ENCODE measurements around the gene ABI1. TPM values are rescaled to one million over a fixed set of nuclear protein-coding genes. Genes with fewer than 3 reads are reported as not detected.

Gene ABI1
- total RNA-seq, 1 experiment from 2014 or later, result 33.9 TPM

GRCh38 chr10:26831936-26832335, 28.8 kb downstream of the ABI1 start (continued):
- TF ChIP-seq, protein P1, sequence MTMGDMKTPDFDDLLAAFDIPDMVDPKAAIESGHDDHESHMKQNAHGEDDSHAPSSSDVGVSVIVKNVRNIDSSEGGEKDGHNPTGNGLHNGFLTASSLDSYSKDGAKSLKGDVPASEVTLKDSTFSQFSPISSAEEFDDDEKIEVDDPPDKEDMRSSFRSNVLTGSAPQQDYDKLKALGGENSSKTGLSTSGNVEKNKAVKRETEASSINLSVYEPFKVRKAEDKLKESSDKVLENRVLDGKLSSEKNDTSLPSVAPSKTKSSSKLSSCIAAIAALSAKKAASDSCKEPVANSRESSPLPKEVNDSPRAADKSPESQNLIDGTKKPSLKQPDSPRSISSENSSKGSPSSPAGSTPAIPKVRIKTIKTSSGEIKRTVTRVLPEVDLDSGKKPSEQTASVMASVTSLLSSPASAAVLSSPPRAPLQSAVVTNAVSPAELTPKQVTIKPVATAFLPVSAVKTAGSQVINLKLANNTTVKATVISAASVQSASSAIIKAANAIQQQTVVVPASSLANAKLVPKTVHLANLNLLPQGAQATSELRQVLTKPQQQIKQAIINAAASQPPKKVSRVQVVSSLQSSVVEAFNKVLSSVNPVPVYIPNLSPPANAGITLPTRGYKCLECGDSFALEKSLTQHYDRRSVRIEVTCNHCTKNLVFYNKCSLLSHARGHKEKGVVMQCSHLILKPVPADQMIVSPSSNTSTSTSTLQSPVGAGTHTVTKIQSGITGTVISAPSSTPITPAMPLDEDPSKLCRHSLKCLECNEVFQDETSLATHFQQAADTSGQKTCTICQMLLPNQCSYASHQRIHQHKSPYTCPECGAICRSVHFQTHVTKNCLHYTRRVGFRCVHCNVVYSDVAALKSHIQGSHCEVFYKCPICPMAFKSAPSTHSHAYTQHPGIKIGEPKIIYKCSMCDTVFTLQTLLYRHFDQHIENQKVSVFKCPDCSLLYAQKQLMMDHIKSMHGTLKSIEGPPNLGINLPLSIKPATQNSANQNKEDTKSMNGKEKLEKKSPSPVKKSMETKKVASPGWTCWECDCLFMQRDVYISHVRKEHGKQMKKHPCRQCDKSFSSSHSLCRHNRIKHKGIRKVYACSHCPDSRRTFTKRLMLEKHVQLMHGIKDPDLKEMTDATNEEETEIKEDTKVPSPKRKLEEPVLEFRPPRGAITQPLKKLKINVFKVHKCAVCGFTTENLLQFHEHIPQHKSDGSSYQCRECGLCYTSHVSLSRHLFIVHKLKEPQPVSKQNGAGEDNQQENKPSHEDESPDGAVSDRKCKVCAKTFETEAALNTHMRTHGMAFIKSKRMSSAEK (CRISPR knock-in tag; IDR thresholded peaks at IDR 0.05; ENCODE audit: borderline replicate concordance), result no peak
- no peak for TF ChIP-seq ZNF671 (CRISPR knock-in tag; IDR thresholded peaks at IDR 0.05)
- no peak for TF ChIP-seq MYBL2 (CRISPR knock-in tag; IDR thresholded peaks at IDR 0.05)
- no peak for TF ChIP-seq ATF1 (CRISPR knock-in tag; IDR thresholded peaks at IDR 0.05)

DNA sequence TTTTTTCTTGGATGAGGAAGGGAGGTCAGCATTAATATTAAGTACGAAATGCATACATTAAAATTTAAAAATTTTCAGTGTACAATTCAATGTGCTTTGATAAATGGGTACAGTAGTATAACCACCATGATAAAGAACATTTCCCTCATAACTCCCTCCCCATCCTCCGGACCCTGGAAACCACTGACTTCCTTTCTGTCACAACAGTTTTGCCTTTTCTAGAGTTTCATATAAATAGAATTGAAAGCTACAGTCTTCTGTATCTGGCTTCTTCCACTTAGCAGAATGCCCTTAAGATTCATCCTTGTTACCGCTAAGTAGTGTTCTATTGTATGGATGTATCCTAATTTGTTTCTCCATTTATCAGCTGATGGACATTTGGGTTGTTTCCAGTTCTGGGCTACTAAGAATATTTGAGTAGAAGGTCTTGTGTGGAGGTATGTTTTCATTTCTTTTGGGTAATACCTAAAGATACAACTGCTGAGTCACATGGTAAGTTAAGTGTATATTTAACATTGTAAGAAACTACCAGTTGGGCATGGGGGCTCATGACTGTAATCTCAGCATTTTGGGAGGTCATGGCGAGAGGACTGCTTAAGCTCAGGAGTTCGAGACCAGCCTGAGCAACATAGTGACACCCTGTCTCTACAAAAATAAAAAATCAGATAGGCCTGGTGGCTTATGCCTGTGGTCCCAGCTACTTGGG, 30.8 kb downstream of the ABI1 start:
- Mint-ChIP-seq H3K27me3 (ENCODE audit: low read depth) (no peaks in the 10 kb centered on the region), H3K9me3 (no peaks in the 10 kb centered on the region), H3K36me3 (0 out of 2 replicates have a peak, but pooled peaks cover under 1% of the 10 kb centered on the region), H3K27ac (no peak overlapping the region), H3K4me1 (peaks cover 4% of the 10 kb centered on the region), H3K4me3 (no peak overlapping the region)
- ChIA-PET CTCF (interaction anchor here (1.2 to 1.7 kb wide), 2 partner anchors 182 to 295 kb away, joined by 3 read pairs; no protein-coding TSS in a partner anchor), POLR2A (no interaction called here)
- no peak for TF ChIP-seq ZNF416 (CRISPR knock-in tag; IDR thresholded peaks at IDR 0.05)
- no peak for TF ChIP-seq TP53 (CRISPR knock-in tag; IDR thresholded peaks at IDR 0.05)
- no peak for TF ChIP-seq MLX (CRISPR knock-in tag; IDR thresholded peaks at IDR 0.05)
- TF ChIP-seq, protein P2, sequence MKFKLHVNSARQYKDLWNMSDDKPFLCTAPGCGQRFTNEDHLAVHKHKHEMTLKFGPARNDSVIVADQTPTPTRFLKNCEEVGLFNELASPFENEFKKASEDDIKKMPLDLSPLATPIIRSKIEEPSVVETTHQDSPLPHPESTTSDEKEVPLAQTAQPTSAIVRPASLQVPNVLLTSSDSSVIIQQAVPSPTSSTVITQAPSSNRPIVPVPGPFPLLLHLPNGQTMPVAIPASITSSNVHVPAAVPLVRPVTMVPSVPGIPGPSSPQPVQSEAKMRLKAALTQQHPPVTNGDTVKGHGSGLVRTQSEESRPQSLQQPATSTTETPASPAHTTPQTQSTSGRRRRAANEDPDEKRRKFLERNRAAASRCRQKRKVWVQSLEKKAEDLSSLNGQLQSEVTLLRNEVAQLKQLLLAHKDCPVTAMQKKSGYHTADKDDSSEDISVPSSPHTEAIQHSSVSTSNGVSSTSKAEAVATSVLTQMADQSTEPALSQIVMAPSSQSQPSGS (CRISPR knock-in tag; IDR thresholded peaks at IDR 0.05; ENCODE audit: borderline replicate concordance, low read depth), result no peak
- TF ChIP-seq, protein P3, sequence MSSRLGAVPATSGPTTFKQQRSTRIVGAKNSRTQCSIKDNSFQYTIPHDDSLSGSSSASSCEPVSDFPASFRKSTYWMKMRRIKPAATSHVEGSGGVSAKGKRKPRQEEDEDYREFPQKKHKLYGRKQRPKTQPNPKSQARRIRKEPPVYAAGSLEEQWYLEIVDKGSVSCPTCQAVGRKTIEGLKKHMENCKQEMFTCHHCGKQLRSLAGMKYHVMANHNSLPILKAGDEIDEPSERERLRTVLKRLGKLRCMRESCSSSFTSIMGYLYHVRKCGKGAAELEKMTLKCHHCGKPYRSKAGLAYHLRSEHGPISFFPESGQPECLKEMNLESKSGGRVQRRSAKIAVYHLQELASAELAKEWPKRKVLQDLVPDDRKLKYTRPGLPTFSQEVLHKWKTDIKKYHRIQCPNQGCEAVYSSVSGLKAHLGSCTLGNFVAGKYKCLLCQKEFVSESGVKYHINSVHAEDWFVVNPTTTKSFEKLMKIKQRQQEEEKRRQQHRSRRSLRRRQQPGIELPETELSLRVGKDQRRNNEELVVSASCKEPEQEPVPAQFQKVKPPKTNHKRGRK (CRISPR knock-in tag; IDR thresholded peaks at IDR 0.05; ENCODE audit: borderline replicate concordance), result no peak
- no peak for TF ChIP-seq GABPB1 (CRISPR knock-in tag; IDR thresholded peaks at IDR 0.05)
- no peak for TF ChIP-seq NFATC4 (CRISPR knock-in tag; IDR thresholded peaks at IDR 0.05)
- TF ChIP-seq, protein P4, sequence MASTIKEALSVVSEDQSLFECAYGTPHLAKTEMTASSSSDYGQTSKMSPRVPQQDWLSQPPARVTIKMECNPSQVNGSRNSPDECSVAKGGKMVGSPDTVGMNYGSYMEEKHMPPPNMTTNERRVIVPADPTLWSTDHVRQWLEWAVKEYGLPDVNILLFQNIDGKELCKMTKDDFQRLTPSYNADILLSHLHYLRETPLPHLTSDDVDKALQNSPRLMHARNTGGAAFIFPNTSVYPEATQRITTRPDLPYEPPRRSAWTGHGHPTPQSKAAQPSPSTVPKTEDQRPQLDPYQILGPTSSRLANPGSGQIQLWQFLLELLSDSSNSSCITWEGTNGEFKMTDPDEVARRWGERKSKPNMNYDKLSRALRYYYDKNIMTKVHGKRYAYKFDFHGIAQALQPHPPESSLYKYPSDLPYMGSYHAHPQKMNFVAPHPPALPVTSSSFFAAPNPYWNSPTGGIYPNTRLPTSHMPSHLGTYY (CRISPR knock-in tag; IDR thresholded peaks at IDR 0.05), result no peak
- TF ChIP-seq HMGXB4 (CRISPR knock-in tag; IDR thresholded peaks at IDR 0.05), result no peak
- no peak for TF ChIP-seq ATF1 (CRISPR knock-in tag; IDR thresholded peaks at IDR 0.05)
- no peak for DNase-seq (ENCODE audit: low spot score)
- ATAC-seq, result no peak
